A549 treated with GW870086 at 1 μM for 4 hours (cell line): ENCODE measurements around the gene COL8A1. TPM values are rescaled to one million over a fixed set of nuclear protein-coding genes. Genes with fewer than 3 reads are reported as not detected.

Experiments used
- total RNA-seq: library from RNA; stranded (reverse); fragments of 200-300 nt; extraction: Qiagen RNA extraction; gene quantifications from 5 replicates; pipeline ENCODE4 v1.2.3, GENCODE V29; 2022; ENCODE audit warnings: low read depth

Gene COL8A1
- not detected in 5 replicates for total RNA-seq

GRCh38 chr3:99638167-99638948 is at the start of gene COL8A1:
TSS of gene COL8A1 (plus strand) at chr3:99638594. CDS start at chr3:99790683, 152,089 bp downstream.

GRCh38 chr3:99817437-99818240 is 179.2 kb downstream of the COL8A1 start, which contains the start of gene CMSS1:
TSS of gene CMSS1 (plus strand) at chr3:99817862.

Other genes with a start within 250 kb of the COL8A1 start
- 52.6 to 66.7 TPM (median 55.9 TPM) in 5 replicates for gene CMSS1, start 179.3 kb downstream of the COL8A1 start, total RNA-seq